Right forelimb (tissue), 1 donor: ENCODE measurements around the gene HES2.
"Not testable (repeated sequence)": the region's sequence is repeated elsewhere in the genome, so short reads cannot be mapped to it uniquely, and the experiment has no call there.

Experiments
- DNase-seq: peaks from one replicate; pipeline ENCODE4 v3.0.0-alpha.2; 2018

Gene HES2

DNA sequence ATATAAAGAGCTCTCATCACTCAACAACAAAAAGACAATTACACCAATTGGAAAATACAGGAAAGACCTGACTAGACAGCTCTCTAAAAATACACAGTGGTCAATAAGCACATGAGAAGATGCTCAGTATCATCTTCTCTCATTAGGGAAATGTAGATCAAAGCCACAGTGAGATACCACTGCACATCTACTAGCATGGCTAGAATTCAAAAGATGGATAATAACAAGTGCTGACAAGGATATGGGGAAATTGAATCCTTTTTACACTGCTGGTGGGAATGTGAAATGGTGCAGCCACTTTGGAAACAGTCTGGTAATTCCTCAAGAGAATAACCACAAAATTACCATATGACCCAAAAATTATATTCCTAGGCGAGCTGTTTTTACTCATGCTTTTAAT lies 35.6 kb downstream of the HES2 start:
- no peak for DNase-seq

- no peak for DNase-seq
These were observed 39.7 kb downstream of the HES2 start for GRCh38 chr1:6380037-6380436.

DNA sequence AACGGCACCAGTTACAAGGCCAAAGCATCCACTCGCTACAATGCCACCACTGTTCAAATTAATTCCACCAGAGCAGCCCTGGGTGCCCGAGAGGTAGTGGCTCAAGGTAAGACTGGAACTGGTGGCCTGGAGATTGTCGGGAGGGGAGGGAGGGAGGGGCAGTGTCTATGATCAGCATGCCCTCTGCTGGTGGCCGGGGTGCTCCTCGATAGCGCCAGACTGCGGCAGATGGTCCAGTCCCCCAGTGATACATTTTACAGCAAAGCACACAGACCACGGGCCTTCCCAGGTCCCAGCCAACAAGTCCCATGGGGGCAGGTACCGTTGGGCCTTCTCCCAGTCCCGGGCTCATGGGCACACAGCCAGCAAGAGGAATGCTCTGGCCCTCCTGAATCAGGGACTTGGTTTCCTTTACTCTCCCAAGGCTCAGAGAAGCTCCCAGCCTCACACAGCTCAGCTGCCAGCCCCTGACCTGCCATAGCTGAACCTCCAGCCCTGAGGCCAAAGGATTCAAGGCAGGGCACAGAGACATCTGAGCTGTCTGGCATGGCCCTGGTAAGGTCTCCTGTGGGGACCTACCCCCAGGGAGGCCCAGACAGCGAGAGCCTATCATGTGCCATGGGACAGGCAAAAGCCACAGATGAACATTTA lies 41.5 kb downstream of the HES2 start:
- no peak for DNase-seq

DNA sequence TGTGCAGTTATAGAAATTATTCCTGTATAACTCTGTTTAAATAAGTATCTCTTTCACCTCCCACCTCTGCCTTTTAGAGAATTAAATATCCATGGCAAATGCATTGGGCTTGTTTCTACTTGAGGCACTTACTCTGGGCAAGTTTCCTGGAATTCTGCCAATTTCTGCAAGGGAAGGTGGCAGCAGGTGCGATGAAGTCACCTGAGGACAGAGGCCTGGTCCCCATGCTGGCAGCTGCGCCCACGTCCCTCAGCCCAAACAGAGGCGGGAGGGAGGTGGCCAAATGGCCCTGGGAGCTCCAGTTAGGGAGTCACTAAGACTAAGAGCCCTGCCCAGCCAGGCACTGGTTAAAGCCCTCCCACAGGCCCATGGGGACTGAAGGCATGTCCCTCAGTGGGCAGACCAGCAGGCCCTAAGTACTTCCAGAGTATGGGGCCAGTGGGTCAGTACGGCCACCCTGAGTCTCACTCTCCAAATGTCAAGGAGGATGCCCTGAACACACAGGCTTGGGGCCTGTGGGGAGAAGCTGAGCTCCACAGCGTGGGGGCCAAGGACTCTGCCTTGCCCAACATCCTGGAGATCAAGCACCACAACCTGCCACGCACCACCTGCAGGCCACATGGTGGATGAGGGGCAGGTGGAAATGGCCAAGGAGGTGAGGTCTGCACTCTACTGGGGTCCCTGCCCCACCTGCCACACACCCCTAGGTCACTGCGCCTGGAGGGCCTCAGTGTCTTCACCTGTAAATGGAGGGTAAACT lies 45.6 kb downstream of the HES2 start:
- DNase-seq = no peak

- not testable (repeated sequence) for DNase-seq
These were observed 47.5 kb downstream of the HES2 start for GRCh38 chr1:6372236-6372635.

DNA sequence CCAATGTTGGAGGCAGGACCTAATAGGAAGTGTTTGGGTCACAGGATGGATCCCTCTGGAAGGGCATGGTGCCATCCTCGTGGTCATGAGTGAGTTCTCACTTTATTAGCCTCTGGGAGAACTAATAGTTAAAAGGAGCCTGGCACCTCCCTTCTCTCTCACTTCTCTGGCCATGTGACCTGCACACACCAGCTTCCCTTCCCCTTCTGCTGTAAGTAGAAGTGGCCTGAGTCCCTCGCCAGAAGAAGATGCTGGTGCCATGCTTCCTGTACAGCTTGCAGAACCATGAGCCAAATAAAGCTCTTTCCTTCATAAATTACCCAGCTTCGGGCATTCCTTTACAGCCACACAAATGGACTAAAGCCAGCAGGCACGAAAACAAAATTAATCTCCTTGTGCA lies 49.7 kb downstream of the HES2 start:
- DNase-seq = no peak

- DNase-seq = no peak
These were observed 52.2 kb downstream of the HES2 start for GRCh38 chr1:6367381-6368012.

- no peak for DNase-seq
These were observed 54.7 kb downstream of the HES2 start for GRCh38 chr1:6365047-6365446.

- DNase-seq = not testable (repeated sequence)
These were observed 56.4 kb downstream of the HES2 start for GRCh38 chr1:6363085-6363884.
